GM21619 (cell line): ENCODE measurements around the gene TMTC4.

ENCODE experiments used
- ATAC-seq: cut with Tn5 transposase; IDR thresholded peaks from one replicate; pipeline ENCODE4 v1.9.1; 2021; ENCODE audit not compliant: unreplicated experiment

Gene TMTC4

GRCh38 chr13:100668408-100668807 lies 6.2 kb downstream of the TMTC4 start:
- no peak for ATAC-seq

GRCh38 chr13:100667894-100668293 lies 6.7 kb downstream of the TMTC4 start:
- ATAC-seq, result no peak

- ATAC-seq, result no peak
Measured at GRCh38 chr13:100666124-100666523, 8.5 kb downstream of the TMTC4 start.

- no peak for ATAC-seq
Measured at GRCh38 chr13:100665403-100665802, 9.2 kb downstream of the TMTC4 start.

- no peak for ATAC-seq
Measured at GRCh38 chr13:100664171-100664900, 10.3 kb downstream of the TMTC4 start.

GRCh38 chr13:100662468-100663211 lies 12.0 kb downstream of the TMTC4 start:
- no peak for ATAC-seq

GRCh38 chr13:100660761-100661160 lies 13.8 kb downstream of the TMTC4 start:
- ATAC-seq, result no peak

- ATAC-seq, result no peak
Measured at GRCh38 chr13:100659578-100659977, 15.0 kb downstream of the TMTC4 start.

GRCh38 chr13:100658363-100658762 lies 16.2 kb downstream of the TMTC4 start:
- ATAC-seq, result peak; percentile 88

GRCh38 chr13:100657881-100658315 lies 16.7 kb downstream of the TMTC4 start:
- no peak for ATAC-seq

- ATAC-seq, result no peak
Measured at GRCh38 chr13:100652510-100652909, 22.1 kb downstream of the TMTC4 start.

- no peak for ATAC-seq
Measured at GRCh38 chr13:100650326-100650725, 24.3 kb downstream of the TMTC4 start.

- ATAC-seq, result no peak
Measured at GRCh38 chr13:100648354-100648753, 26.2 kb downstream of the TMTC4 start.

GRCh38 chr13:100646871-100647270 lies 27.7 kb downstream of the TMTC4 start:
- ATAC-seq, result no peak

- no peak for ATAC-seq
Measured at GRCh38 chr13:100646030-100646673, 28.4 kb downstream of the TMTC4 start.

- no peak for ATAC-seq
Measured at GRCh38 chr13:100645382-100645781, 29.2 kb downstream of the TMTC4 start.

- no peak for ATAC-seq
Measured at GRCh38 chr13:100644371-100644770, 30.2 kb downstream of the TMTC4 start.

GRCh38 chr13:100637796-100638195 lies 36.8 kb downstream of the TMTC4 start:
- no peak for ATAC-seq

GRCh38 chr13:100637380-100637779 lies 37.2 kb downstream of the TMTC4 start:
- no peak for ATAC-seq

- no peak for ATAC-seq
Measured at GRCh38 chr13:100636441-100636840, 38.2 kb downstream of the TMTC4 start.

GRCh38 chr13:100636004-100636403 lies 38.6 kb downstream of the TMTC4 start:
- ATAC-seq, result no peak

GRCh38 chr13:100634696-100635095 lies 39.9 kb downstream of the TMTC4 start:
- ATAC-seq, result no peak
